Endodermal cell (in vitro differentiated cells): ENCODE data around the gene DAPK1. TPM values are rescaled to one million over a fixed set of nuclear protein-coding genes. Genes with fewer than 3 reads are reported as not detected.
A peak's percentile ranks its signal among the peaks of the same experiment; 100 is the strongest.

ENCODE experiments used
- DNase-seq: peaks from one replicate; pipeline ENCODE4 v3.0.0-alpha.2; 2017
- H3K27ac ChIP-seq: 2 replicates; pipeline ENCODE4 v1.5.1; 2013; ENCODE audit warnings: mild to moderate bottlenecking, low read depth, low read length, moderate library complexity
- H3K27me3 ChIP-seq: 2 replicates; pipeline ENCODE4 v1.6.1; 2013; ENCODE audit warnings: mild to moderate bottlenecking, low read length, moderate library complexity; ENCODE audit not compliant: insufficient read depth, control insufficient read depth, poor library complexity, severe bottlenecking
- H3K36me3 ChIP-seq: 2 replicates; pipeline ENCODE4 v1.7.0; 2013; ENCODE audit warnings: mild to moderate bottlenecking, low read length, moderate library complexity; ENCODE audit not compliant: control insufficient read depth, insufficient read depth
- H3K4me1 ChIP-seq: one replicate; pipeline ENCODE4 v1.7.0; 2013; ENCODE audit warnings: low read length; ENCODE audit not compliant: control insufficient read depth, insufficient read depth
- H3K4me3 ChIP-seq: 2 replicates; pipeline ENCODE4 v1.5.1; 2013; ENCODE audit warnings: mild to moderate bottlenecking, low read length, moderate library complexity
- H3K9ac ChIP-seq: 2 replicates; pipeline ENCODE4 v1.6.1; 2013; ENCODE audit warnings: mild to moderate bottlenecking, low read length, moderate library complexity; ENCODE audit not compliant: poor library complexity, severe bottlenecking; ENCODE audit errors: extremely low read depth
- H3K9me3 ChIP-seq: 2 replicates; pipeline ENCODE4 v1.6.1; 2013; ENCODE audit warnings: mild to moderate bottlenecking, low read length, moderate library complexity; ENCODE audit not compliant: control insufficient read depth
- H3K27ac Mint-ChIP-seq: 2 replicates; pipeline ENCODE4 v1.8.0; 2020; ENCODE audit warnings: mixed read lengths
- H3K27me3 Mint-ChIP-seq: 2 replicates; pipeline ENCODE4 v1.8.0; 2021; ENCODE audit warnings: mild to moderate bottlenecking, mixed read lengths; ENCODE audit not compliant: insufficient read depth
- H3K36me3 Mint-ChIP-seq: 2 replicates; pipeline ENCODE4 v1.8.0; 2020; ENCODE audit warnings: low read depth, mixed read lengths
- H3K4me1 Mint-ChIP-seq: 2 replicates; pipeline ENCODE4 v1.8.0; 2020; ENCODE audit warnings: mixed read lengths
- H3K4me3 Mint-ChIP-seq: 2 replicates; pipeline ENCODE4 v1.8.0; 2020; ENCODE audit warnings: mild to moderate bottlenecking, moderate library complexity, mixed read lengths
- H3K9me3 Mint-ChIP-seq: 2 replicates; pipeline ENCODE4 v1.8.0; 2020; ENCODE audit warnings: mild to moderate bottlenecking, mixed read lengths
- CTCF ChIP-seq: fragments of 200-600 bp; sonication (generic); conservative IDR thresholded peaks from 2 replicates; pipeline ENCODE4 v1.5.0; 2021; ENCODE audit warnings: antibody characterized with exemption, mild to moderate bottlenecking
- WGBS, 2 experiments: methylation state at CpG; one replicate each; pipeline versions ENCODE4 v1.1.5 to v1.1.7; 2013; ENCODE audit warnings: missing lambda C conversion rate in 2 of 2, mixed read lengths in 1 of 2; ENCODE audit not compliant: insufficient coverage in 1 of 2, insufficient read length in 1 of 2; 5-methylcytosine and 5-hydroxymethylcytosine counted together
- total RNA-seq, 2 donors: library from RNA; stranded (reverse); fragmentation: NEBNext Ultra II Directional in 1 of 2; extraction: Animal tissue kit (Norgen Biotek cat#: 25700) in 1 of 2; gene quantifications; 2 replicates in 1 of 2; 3 replicates in 1 of 2; pipeline ENCODE4 v1.2.1, GENCODE V29; 2021

The DAPK1 gene
- total RNA-seq, 2 donors from 2014 or later = 117 to 139 TPM

GRCh38 chr9:87513161-87513560 is 15.5 kb downstream of the DAPK1 start:
- H3K9me3 ChIP-seq = no peaks in the 10 kb centered on the region
- Mint-ChIP-seq H3K4me1 (peaks cover 31% of the 10 kb centered on the region), H3K27me3 (no peaks in the 10 kb centered on the region), H3K4me3 (no peak overlapping the region), H3K27ac (no peak overlapping the region), H3K9me3 (no peaks in the 10 kb centered on the region), H3K36me3 (peaks cover 52% of the 10 kb centered on the region)
- 92 to 100% methylated on average over 4 of the region's 4 CpGs for WGBS, 2 experiments
- TF ChIP-seq CTCF = no peak
- peaks cover 5% of the 10 kb centered on the region for H3K4me1 ChIP-seq
- DNase-seq = no peak
- H3K36me3 ChIP-seq = peaks cover 56% of the 10 kb centered on the region
- no peak overlapping the region for H3K27ac ChIP-seq
- H3K9ac ChIP-seq = no peak overlapping the region
- no peak overlapping the region for H3K4me3 ChIP-seq
- no peaks in the 10 kb centered on the region for H3K27me3 ChIP-seq

GRCh38 chr9:87513880-87514535 is 16.3 kb downstream of the DAPK1 start:
- 89 to 97% methylated on average over 1 to 3 of the region's 3 CpGs for WGBS, 2 experiments
- H3K36me3 ChIP-seq = peaks cover 52% of the 10 kb centered on the region
- peaks cover 46% of the 10 kb centered on the region for H3K36me3 Mint-ChIP-seq

GRCh38 chr9:87515006-87515405 is 17.3 kb downstream of the DAPK1 start:
- no peak overlapping the region for H3K27ac ChIP-seq

More at GRCh38 chr9:87513880-87514535, 16.3 kb downstream of the DAPK1 start:
- Mint-ChIP-seq H3K27ac (no peak overlapping the region), H3K4me3 (no peak overlapping the region), H3K27me3 (no peaks in the 10 kb centered on the region), H3K9me3 (no peaks in the 10 kb centered on the region), H3K4me1 (peaks cover 38% of the 10 kb centered on the region)
- Histone ChIP-seq H3K27ac (no peak overlapping the region), H3K4me1 (peaks cover 9% of the 10 kb centered on the region), H3K27me3 (no peaks in the 10 kb centered on the region), H3K4me3 (no peak overlapping the region), H3K9me3 (no peaks in the 10 kb centered on the region), H3K9ac (no peak overlapping the region)
- TF ChIP-seq CTCF = no peak
- no peak for DNase-seq

More at GRCh38 chr9:87515006-87515405, 17.3 kb downstream of the DAPK1 start:
- no peaks in the 10 kb centered on the region for H3K27me3 Mint-ChIP-seq
- Histone ChIP-seq H3K9me3 (no peaks in the 10 kb centered on the region), H3K36me3 (peaks cover 45% of the 10 kb centered on the region), H3K9ac (no peak overlapping the region), H3K4me3 (no peak overlapping the region), H3K4me1 (peaks cover 14% of the 10 kb centered on the region), H3K27me3 (no peaks in the 10 kb centered on the region)
- peaks cover 40% of the 10 kb centered on the region for H3K36me3 Mint-ChIP-seq
- no peak overlapping the region for H3K4me3 Mint-ChIP-seq
- H3K4me1 Mint-ChIP-seq = peaks cover 48% of the 10 kb centered on the region
- no peaks in the 10 kb centered on the region for H3K9me3 Mint-ChIP-seq
- H3K27ac Mint-ChIP-seq = peak overlapping the region; percentile 85
- peak; percentile 0 for DNase-seq
- no peak for TF ChIP-seq CTCF
- WGBS, 2 experiments = 83 to 88% methylated on average over 1 to 2 of the region's 2 CpGs
